Mucosa of stomach (tissue), 1 donor: ENCODE results near the gene ADAMTS17.

Source experiments
- H3K27me3 ChIP-seq: one replicate; pipeline ENCODE4 v1.7.0; 2013; ENCODE audit warnings: mild to moderate bottlenecking, low read length; ENCODE audit not compliant: control insufficient read depth, insufficient read depth
- H3K36me3 ChIP-seq: one replicate; pipeline ENCODE4 v1.7.0; 2013; ENCODE audit warnings: low read length; ENCODE audit not compliant: control insufficient read depth, insufficient read depth
- H3K4me1 ChIP-seq: one replicate; pipeline ENCODE4 v1.7.0; 2013; ENCODE audit warnings: mild to moderate bottlenecking, low read length; ENCODE audit not compliant: control insufficient read depth, insufficient read depth
- H3K4me3 ChIP-seq: one replicate; pipeline ENCODE4 v1.7.0; 2013; ENCODE audit warnings: low read length
- H3K9ac ChIP-seq: one replicate; pipeline ENCODE4 v1.7.0; 2013; ENCODE audit warnings: mild to moderate bottlenecking, low read length, moderate library complexity
- H3K9me3 ChIP-seq: one replicate; pipeline ENCODE4 v1.7.0; 2013; ENCODE audit warnings: mild to moderate bottlenecking, low read length, moderate library complexity; ENCODE audit not compliant: control insufficient read depth
- donor health status: Pancreatic carcinoma.

ADAMTS17 gene

GRCh38 chr15:100306098-100306497 is 35.7 kb downstream of the ADAMTS17 start:
- Histone ChIP-seq H3K4me3 (no peak overlapping the region), H3K4me1 (peaks cover 11% of the 10 kb centered on the region), H3K9ac (no peak overlapping the region), H3K9me3 (no peaks in the 10 kb centered on the region), H3K36me3 (no peaks in the 10 kb centered on the region), H3K27me3 (no peaks in the 10 kb centered on the region)

DNA sequence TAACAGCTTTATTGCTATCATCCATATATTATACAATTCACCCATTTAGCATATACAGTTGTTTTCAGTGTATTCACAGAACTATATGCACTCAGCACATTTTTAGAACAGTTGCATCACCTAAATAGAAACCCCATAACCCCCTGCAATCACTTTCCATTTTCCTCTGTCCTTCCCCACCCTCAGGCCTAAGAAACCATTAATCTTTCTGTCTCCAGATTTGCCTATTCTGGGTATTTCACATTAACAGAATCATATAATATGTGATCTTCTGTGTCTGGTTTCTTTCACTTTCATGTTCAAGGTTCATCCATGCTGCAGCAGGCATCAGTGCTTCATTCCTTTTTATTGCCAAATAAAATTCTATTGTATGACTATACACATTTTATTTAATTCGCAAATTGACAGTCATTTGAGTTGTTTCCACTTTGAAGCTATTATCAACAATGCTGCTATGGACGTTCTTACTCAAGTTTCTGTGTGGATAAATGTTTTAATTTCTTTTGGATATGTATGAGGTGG is 39.8 kb downstream of the ADAMTS17 start:
- Histone ChIP-seq H3K4me1 (no peaks in the 10 kb centered on the region), H3K9ac (no peak overlapping the region), H3K36me3 (no peaks in the 10 kb centered on the region), H3K9me3 (no peaks in the 10 kb centered on the region), H3K27me3 (no peaks in the 10 kb centered on the region), H3K4me3 (no peak overlapping the region)

DNA sequence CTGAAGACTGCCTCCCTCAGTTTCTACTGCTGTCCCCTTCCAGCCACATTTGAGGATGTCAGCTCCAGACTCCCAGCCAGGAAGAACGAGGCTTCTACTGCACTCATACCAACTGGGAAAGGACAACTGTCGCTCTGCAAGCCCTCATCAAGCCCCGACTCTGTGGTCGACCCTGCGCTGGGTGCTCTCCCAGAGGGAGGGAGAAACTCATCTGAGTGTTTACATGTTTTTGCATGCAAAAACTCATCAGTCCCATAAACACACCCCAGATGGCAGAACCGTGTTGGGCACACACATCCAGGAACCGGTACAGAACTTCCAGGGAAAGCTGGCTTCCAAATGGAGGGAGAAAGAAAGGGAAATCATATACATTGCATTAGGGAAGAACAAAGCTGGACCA is 43.5 kb downstream of the ADAMTS17 start:
- H3K4me1 ChIP-seq, result no peaks in the 10 kb centered on the region
- H3K9me3 ChIP-seq, result no peaks in the 10 kb centered on the region
- H3K27me3 ChIP-seq, result no peaks in the 10 kb centered on the region
- no peak overlapping the region for H3K9ac ChIP-seq
- H3K4me3 ChIP-seq, result no peak overlapping the region
- no peaks in the 10 kb centered on the region for H3K36me3 ChIP-seq

GRCh38 chr15:100297812-100298211 is 44.0 kb downstream of the ADAMTS17 start:
- Histone ChIP-seq H3K9me3 (no peaks in the 10 kb centered on the region), H3K4me3 (no peak overlapping the region), H3K9ac (no peak overlapping the region), H3K4me1 (no peaks in the 10 kb centered on the region), H3K36me3 (no peaks in the 10 kb centered on the region), H3K27me3 (no peaks in the 10 kb centered on the region)

DNA sequence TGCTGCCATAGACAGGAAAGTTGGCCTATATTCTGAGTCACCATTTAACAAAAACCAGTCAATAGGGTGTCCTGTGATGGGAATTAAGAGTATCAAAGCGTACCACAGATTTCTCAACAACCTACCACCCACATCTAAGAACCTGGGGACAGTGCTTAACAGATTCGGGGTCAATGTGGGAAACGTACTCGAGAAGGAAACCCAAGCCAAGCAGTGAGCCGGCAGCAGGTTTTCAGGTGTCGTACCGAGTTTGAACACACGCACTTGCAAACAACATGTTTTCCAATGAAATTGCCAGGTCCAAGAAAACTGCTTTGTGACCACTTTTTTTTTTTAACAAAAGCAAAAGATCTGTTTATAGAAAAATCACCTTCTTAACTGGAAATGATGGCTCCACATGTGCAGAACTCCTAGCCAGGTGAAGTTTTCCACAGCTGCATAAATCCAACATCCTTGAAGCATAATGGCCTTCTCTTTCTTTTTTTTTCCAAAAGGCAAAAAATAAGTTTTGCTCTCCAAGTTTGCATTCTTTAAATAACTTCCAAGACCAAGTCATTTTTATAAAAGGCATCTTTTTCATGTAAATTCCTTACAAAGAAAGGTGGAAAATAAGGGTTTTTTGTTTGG is 45.7 kb downstream of the ADAMTS17 start:
- no peaks in the 10 kb centered on the region for H3K36me3 ChIP-seq
- no peaks in the 10 kb centered on the region for H3K9me3 ChIP-seq
- no peak overlapping the region for H3K9ac ChIP-seq
- no peak overlapping the region for H3K4me3 ChIP-seq
- H3K27me3 ChIP-seq, result no peaks in the 10 kb centered on the region
- no peaks in the 10 kb centered on the region for H3K4me1 ChIP-seq

- no peaks in the 10 kb centered on the region for H3K9me3 ChIP-seq
Measured at GRCh38 chr15:100292010-100292409, 49.8 kb downstream of the ADAMTS17 start.

DNA sequence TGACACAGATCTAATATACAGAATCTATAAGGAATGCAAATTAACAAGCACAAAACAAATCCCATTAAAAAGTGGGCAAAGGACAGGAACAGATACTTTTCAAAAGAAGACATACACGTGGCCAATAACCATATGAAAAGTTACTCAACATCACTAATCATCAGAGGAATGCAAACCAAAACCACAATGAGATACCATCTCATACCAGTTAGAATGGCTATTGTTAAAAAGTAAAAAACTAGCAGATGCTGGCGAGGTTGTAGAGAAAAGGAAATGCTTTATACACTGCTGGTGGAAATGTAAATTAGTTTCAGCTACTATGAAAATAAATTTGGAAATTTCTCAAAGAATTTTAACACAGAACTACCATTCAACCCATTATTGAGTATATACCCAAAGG is 50.7 kb downstream of the ADAMTS17 start:
- no peaks in the 10 kb centered on the region for H3K36me3 ChIP-seq
- H3K27me3 ChIP-seq, result no peaks in the 10 kb centered on the region
- H3K4me3 ChIP-seq, result no peak overlapping the region
- H3K9me3 ChIP-seq, result no peaks in the 10 kb centered on the region
- H3K9ac ChIP-seq, result no peak overlapping the region
- no peaks in the 10 kb centered on the region for H3K4me1 ChIP-seq

More at GRCh38 chr15:100292010-100292409, 49.8 kb downstream of the ADAMTS17 start:
- Histone ChIP-seq H3K36me3 (no peaks in the 10 kb centered on the region), H3K4me1 (no peaks in the 10 kb centered on the region), H3K9ac (no peak overlapping the region), H3K27me3 (no peaks in the 10 kb centered on the region), H3K4me3 (no peak overlapping the region)

DNA sequence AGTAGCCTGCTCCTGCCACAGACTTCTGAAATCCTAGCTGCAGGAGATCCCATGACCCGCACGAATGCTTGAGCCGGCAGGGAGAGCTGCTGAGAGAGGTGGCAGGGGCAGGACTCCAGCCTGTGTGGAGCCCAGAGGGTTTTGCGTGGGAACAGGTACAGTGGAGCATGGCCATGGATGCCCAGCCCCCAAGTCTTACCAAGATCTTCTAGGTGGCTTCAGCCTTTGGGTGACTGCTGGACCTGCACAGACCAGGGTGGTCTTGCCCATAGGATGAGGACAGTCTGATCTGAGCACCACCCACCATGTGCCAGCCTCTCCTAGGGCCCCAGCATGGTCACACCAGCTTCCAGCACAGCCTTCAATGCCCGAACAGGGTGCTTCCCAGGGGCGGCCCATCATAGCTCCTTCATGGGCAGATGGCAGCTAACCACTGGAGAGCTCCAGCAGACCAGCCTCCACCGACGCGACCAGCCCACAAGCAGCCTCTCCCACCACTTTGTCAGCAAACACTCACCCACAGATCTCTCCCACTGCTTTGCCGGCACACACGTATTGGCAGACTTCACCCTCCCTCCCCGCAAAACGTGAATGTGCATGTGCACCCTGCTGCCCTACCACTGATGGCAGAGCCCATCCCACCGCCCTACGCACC is 56.0 kb downstream of the ADAMTS17 start:
- H3K9me3 ChIP-seq, result no peaks in the 10 kb centered on the region
- no peaks in the 10 kb centered on the region for H3K36me3 ChIP-seq
- H3K27me3 ChIP-seq, result no peaks in the 10 kb centered on the region
- H3K4me1 ChIP-seq, result no peaks in the 10 kb centered on the region
- H3K9ac ChIP-seq, result no peak overlapping the region
- no peak overlapping the region for H3K4me3 ChIP-seq

- H3K4me3 ChIP-seq, result no peak overlapping the region
- no peaks in the 10 kb centered on the region for H3K9me3 ChIP-seq
- no peaks in the 10 kb centered on the region for H3K27me3 ChIP-seq
- H3K36me3 ChIP-seq, result no peaks in the 10 kb centered on the region
- H3K4me1 ChIP-seq, result no peaks in the 10 kb centered on the region
- H3K9ac ChIP-seq, result no peak overlapping the region
Measured at GRCh38 chr15:100284701-100285100, 57.1 kb downstream of the ADAMTS17 start.

DNA sequence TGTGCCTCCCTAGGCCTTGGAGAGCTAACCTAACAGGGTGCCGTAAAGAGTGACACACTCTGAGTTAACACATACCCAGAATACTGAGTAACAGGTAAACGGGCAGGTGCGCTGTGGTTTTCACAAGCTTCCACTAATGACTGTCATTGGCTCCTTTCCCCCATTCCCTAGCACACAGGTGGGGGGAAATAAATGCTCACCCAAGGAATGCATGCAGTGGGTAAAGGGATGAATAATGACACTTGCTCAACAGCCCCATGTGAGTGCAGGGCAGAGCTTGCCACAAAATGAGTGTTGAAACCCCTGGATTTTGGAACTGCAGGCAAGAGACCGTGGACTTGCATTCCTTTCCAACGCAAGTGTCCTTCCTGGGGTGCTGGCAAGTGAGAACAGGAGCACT is 57.6 kb downstream of the ADAMTS17 start:
- no peaks in the 10 kb centered on the region for H3K4me1 ChIP-seq
- no peaks in the 10 kb centered on the region for H3K9me3 ChIP-seq
- no peaks in the 10 kb centered on the region for H3K36me3 ChIP-seq
- H3K4me3 ChIP-seq, result no peak overlapping the region
- H3K27me3 ChIP-seq, result no peaks in the 10 kb centered on the region
- no peak overlapping the region for H3K9ac ChIP-seq

DNA sequence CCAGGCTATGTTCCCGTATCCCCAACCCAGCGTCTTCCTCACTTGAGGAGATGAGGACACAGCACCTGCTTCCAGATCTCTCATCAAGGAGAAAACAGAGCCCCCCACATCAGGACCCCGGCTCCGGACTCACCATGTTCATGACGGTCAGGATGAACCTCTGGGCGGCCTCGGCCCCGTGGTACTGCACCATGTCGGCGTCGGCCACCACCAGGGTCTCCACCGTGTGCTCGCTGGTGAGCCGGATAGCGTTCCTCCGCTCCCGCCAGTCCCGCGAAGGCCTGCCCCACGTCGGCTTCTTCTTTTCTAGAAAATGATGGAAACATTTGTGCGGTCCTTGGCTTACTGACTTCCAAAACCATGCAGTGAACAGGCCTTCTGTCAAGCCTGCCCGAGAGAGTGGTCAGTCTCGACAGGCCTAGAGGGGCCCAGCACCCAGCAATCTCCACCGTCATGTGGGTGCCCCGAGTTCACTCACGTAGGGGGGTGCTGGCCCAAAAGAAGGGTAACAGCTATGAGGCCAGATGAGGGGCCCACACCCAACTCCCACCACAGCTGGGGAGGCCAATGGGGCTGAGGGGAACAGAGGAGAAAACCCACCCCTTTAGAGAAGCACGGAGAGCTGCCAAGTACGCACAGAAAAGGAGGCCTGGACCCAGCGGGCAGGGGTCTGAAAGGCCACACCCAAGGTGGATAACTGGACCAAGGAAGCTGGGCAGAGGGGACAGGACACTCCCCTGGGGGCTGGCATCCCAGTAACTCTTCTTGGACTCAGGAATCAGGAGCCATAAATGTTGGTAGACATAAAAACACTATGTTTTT is 60.5 kb downstream of the ADAMTS17 start:
- Histone ChIP-seq H3K9me3 (no peaks in the 10 kb centered on the region), H3K9ac (no peak overlapping the region), H3K4me1 (no peaks in the 10 kb centered on the region), H3K36me3 (no peaks in the 10 kb centered on the region), H3K27me3 (no peaks in the 10 kb centered on the region), H3K4me3 (no peak overlapping the region)

- no peak overlapping the region for H3K9ac ChIP-seq
- no peaks in the 10 kb centered on the region for H3K4me1 ChIP-seq
- no peak overlapping the region for H3K4me3 ChIP-seq
- H3K36me3 ChIP-seq, result no peaks in the 10 kb centered on the region
- H3K9me3 ChIP-seq, result no peaks in the 10 kb centered on the region
- H3K27me3 ChIP-seq, result no peaks in the 10 kb centered on the region
Measured at GRCh38 chr15:100279849-100280248, 61.9 kb downstream of the ADAMTS17 start.
